Spleen (tissue), 7 donors: Measurements from ENCODE around the gene MBOAT7.

ENCODE experiments used
- POLR2A ChIP-seq, 3 donors: fragments of 450-650 bp; IDR thresholded peaks; one replicate each; pipeline ENCODE4 v1.5.1; 2017; ENCODE audit warnings: antibody characterized with exemption in 3 of 3, mild to moderate bottlenecking in 1 of 3
- TF ChIP-seq, protein P1 (sequence below), 11 experiments: fragments of 200-600 bp in 7 of 11; fragments of 450-650 bp in 4 of 11; sonication (generic) in 4 of 11; IDR thresholded peaks in 8 of 11; conservative IDR thresholded peaks in 3 of 11; 1 replicate in 7 of 11; 2 replicates in 4 of 11; pipeline versions ENCODE4 v1.4.0 to v1.8.0; 2016 to 2021; ENCODE audit warnings: antibody characterized with exemption in 11 of 11, inconsistent platforms in 4 of 11, mild to moderate bottlenecking in 1 of 11
- donor health status: DM: no; HTN: no; CAD: no; lungs with moderate emphysema.
- donor health status: DM: no; HTN: no; CAD: no.
- donor health status: DM: no; HTN: no; CAD: no.

DNA sequence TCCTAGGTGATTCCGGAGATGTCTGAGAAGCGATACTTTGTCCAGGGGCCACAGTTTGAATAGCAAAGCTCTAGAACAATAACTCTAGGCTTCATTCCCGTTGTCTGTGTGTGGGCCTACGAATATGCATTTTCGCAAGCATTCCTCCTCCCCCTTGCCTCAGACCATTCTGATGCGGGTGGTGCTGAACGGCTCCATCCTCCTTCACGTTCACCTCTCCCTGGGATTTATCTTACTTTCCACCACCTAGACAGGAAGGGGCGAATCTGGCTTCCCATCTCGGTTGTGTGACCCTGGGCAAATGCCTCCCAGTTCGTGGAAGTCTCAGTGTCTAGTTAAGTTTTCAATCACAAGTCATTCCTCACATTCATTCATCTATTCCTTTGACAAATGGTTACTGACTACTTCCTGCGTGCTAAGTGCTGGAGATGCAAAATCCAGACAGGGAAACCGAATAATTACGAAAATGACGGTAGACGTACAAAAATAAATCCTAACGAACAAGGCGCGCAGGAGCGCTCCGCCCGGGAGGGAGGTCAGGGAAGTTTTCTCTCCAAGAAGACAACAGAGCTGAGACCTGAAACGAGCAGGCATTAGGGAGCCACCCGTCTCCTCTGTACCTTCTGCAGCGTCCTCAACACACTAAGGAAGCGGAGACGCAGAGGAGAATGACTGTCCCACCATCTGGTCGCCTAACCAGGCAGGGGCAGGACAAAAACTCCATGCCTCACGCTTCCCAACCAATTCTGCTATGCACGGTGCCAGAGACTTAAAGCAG, 53.1 kb downstream of the MBOAT7 start:
- no peak for TF ChIP-seq POLR2A (IDR thresholded peaks at IDR 0.05)
- TF ChIP-seq, protein P1, sequence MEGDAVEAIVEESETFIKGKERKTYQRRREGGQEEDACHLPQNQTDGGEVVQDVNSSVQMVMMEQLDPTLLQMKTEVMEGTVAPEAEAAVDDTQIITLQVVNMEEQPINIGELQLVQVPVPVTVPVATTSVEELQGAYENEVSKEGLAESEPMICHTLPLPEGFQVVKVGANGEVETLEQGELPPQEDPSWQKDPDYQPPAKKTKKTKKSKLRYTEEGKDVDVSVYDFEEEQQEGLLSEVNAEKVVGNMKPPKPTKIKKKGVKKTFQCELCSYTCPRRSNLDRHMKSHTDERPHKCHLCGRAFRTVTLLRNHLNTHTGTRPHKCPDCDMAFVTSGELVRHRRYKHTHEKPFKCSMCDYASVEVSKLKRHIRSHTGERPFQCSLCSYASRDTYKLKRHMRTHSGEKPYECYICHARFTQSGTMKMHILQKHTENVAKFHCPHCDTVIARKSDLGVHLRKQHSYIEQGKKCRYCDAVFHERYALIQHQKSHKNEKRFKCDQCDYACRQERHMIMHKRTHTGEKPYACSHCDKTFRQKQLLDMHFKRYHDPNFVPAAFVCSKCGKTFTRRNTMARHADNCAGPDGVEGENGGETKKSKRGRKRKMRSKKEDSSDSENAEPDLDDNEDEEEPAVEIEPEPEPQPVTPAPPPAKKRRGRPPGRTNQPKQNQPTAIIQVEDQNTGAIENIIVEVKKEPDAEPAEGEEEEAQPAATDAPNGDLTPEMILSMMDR (IDR thresholded peaks at IDR 0.05 in 8 of 11, conservative IDR thresholded peaks at IDR 0.05 in 3 of 11), result no peak
